H9 (cell line): ENCODE data around the gene RAB3B. TPM values are rescaled to one million over a fixed set of nuclear protein-coding genes. Genes with fewer than 3 reads are reported as not detected.

Experiments used
- DNase-seq: peaks from one replicate; pipeline ENCODE4 v3.0.0-alpha.2; 2017
- H2AFZ ChIP-seq: one replicate; pipeline ENCODE4 v1.6.1; 2013; ENCODE audit warnings: mild to moderate bottlenecking, low read length, control low read depth, moderate library complexity
- H2AK5ac ChIP-seq: 2 replicates; pipeline ENCODE4 v1.6.1; 2013; ENCODE audit warnings: low read length, control low read depth, mixed read lengths; ENCODE audit not compliant: insufficient read length
- H2BK120ac ChIP-seq: one replicate; pipeline ENCODE4 v1.6.1; 2013; ENCODE audit warnings: low read depth, mild to moderate bottlenecking, low read length, control low read depth, inconsistent platforms; ENCODE audit not compliant: poor library complexity, severe bottlenecking
- H2BK12ac ChIP-seq: 2 replicates; pipeline ENCODE4 v1.6.1; 2013; ENCODE audit warnings: low read length, control low read depth, mixed read lengths, low read depth; ENCODE audit not compliant: insufficient read length
- H2BK15ac ChIP-seq: 2 replicates; pipeline ENCODE4 v1.6.1; 2013; ENCODE audit warnings: low read depth, low read length, control low read depth
- H2BK20ac ChIP-seq: one replicate; pipeline ENCODE4 v1.6.1; 2013; ENCODE audit warnings: low read depth, mild to moderate bottlenecking, low read length, control low read depth, inconsistent platforms; ENCODE audit not compliant: poor library complexity, severe bottlenecking
- H2BK5ac ChIP-seq: 2 replicates; pipeline ENCODE4 v1.6.1; 2013; ENCODE audit warnings: low read length, control low read depth, mixed read lengths; ENCODE audit not compliant: insufficient read length
- H3K14ac ChIP-seq: 2 replicates; pipeline ENCODE4 v1.6.1; 2013; ENCODE audit warnings: low read length, control low read depth; ENCODE audit not compliant: insufficient read depth
- H3K18ac ChIP-seq: 2 replicates; pipeline ENCODE4 v1.6.1; 2013; ENCODE audit warnings: low read depth, mild to moderate bottlenecking, mixed read lengths, low read length, control low read depth; ENCODE audit not compliant: insufficient read length
- H3K23ac ChIP-seq: 2 replicates; pipeline ENCODE4 v1.6.1; 2013; ENCODE audit warnings: low read length, control low read depth, mixed read lengths, low read depth; ENCODE audit not compliant: insufficient read length
- H3K23me2 ChIP-seq: 2 replicates; pipeline ENCODE4 v1.6.1; 2013; ENCODE audit warnings: low read depth, mild to moderate bottlenecking, mixed read lengths, low read length, control low read depth; ENCODE audit not compliant: insufficient read length, poor library complexity, severe bottlenecking
- H3K27ac ChIP-seq: 2 replicates; pipeline ENCODE4 v1.5.1; 2013; ENCODE audit warnings: low read length, control low read depth, mixed read lengths, low read depth; ENCODE audit not compliant: insufficient read length
- H3K27me3 ChIP-seq: 2 replicates; pipeline ENCODE4 v1.6.1; 2013; ENCODE audit warnings: low read length, control low read depth, inconsistent platforms; ENCODE audit not compliant: insufficient read depth
- H3K4ac ChIP-seq: 2 replicates; pipeline ENCODE4 v1.6.1; 2013; ENCODE audit warnings: low read depth, mild to moderate bottlenecking, control low read depth, inconsistent platforms, low read length, moderate library complexity
- H3K4me1 ChIP-seq: 2 replicates; pipeline ENCODE4 v1.6.1; 2013; ENCODE audit warnings: low read length, control low read depth, inconsistent platforms; ENCODE audit not compliant: insufficient read depth
- H3K4me2 ChIP-seq: 2 replicates; pipeline ENCODE4 v1.6.1; 2013; ENCODE audit warnings: low read length, control low read depth, mixed read lengths; ENCODE audit not compliant: insufficient read length, insufficient read depth
- H3K56ac ChIP-seq: 2 replicates; pipeline ENCODE4 v1.6.1; 2013; ENCODE audit warnings: low read depth, mild to moderate bottlenecking, mixed read lengths, low read length, control low read depth; ENCODE audit not compliant: insufficient read length
- H3K79me1 ChIP-seq: 2 replicates; pipeline ENCODE4 v1.6.1; 2013; ENCODE audit warnings: low read depth, mild to moderate bottlenecking, moderate library complexity, low read length, control low read depth, inconsistent platforms; ENCODE audit not compliant: insufficient read depth, poor library complexity, severe bottlenecking
- H3K79me2 ChIP-seq: 2 replicates; pipeline ENCODE4 v1.6.1; 2013; ENCODE audit warnings: low read length, control low read depth, inconsistent platforms; ENCODE audit not compliant: insufficient read depth
- H3K9ac ChIP-seq: 2 replicates; pipeline ENCODE4 v1.6.1; 2013; ENCODE audit warnings: low read length, control low read depth, mixed read lengths; ENCODE audit not compliant: insufficient read length; ENCODE audit errors: extremely low read depth
- H3K9me3 ChIP-seq: one replicate; pipeline ENCODE4 v1.6.1; 2013; ENCODE audit warnings: low read depth, low read length, inconsistent platforms; ENCODE audit not compliant: control insufficient read depth
- H3T11ph ChIP-seq: one replicate; pipeline ENCODE4 v1.6.1; 2013; ENCODE audit warnings: mild to moderate bottlenecking, low read length, control low read depth, inconsistent platforms
- H4K20me1 ChIP-seq: one replicate; pipeline ENCODE4 v1.6.1; 2013; ENCODE audit not compliant: control insufficient read depth, insufficient read length, insufficient read depth
- H4K5ac ChIP-seq: 2 replicates; pipeline ENCODE4 v1.6.1; 2013; ENCODE audit warnings: low read depth, mild to moderate bottlenecking, mixed read lengths, low read length, control low read depth; ENCODE audit not compliant: insufficient read length
- H4K8ac ChIP-seq: replicated peaks from 2 replicates; pipeline ENCODE4 v1.6.1; 2013; ENCODE audit warnings: low read length, control low read depth, mixed read lengths, low read depth; ENCODE audit not compliant: insufficient read length
- H4K91ac ChIP-seq: 2 replicates; pipeline ENCODE4 v1.6.1; 2013; ENCODE audit warnings: low read depth, mild to moderate bottlenecking, moderate library complexity, mixed read lengths, low read length, control low read depth; ENCODE audit not compliant: insufficient read length
- H3K27ac Mint-ChIP-seq, 3 experiments: 2 replicates in 2 of 3; 3 replicates in 1 of 3; pipeline ENCODE4 v1.8.0; 2020 to 2021; ENCODE audit warnings: mixed read lengths in 3 of 3, mild to moderate bottlenecking in 1 of 3, moderate library complexity in 1 of 3
- H3K27me3 Mint-ChIP-seq: 2 replicates; pipeline ENCODE4 v1.8.0; 2021; ENCODE audit warnings: low read depth, mild to moderate bottlenecking, moderate library complexity, mixed read lengths
- H3K36me3 Mint-ChIP-seq, 3 experiments: 2 replicates in 2 of 3; 3 replicates in 1 of 3; pipeline ENCODE4 v1.8.0; 2020 to 2021; ENCODE audit warnings: low read depth in 3 of 3, mixed read lengths in 3 of 3; ENCODE audit not compliant: insufficient read depth in 1 of 3
- H3K4me1 Mint-ChIP-seq, 2 experiments: 2 replicates each; pipeline ENCODE4 v1.8.0; 2020; ENCODE audit warnings: mixed read lengths in 2 of 2
- H3K4me3 Mint-ChIP-seq, 2 experiments: 2 replicates in 1 of 2; 3 replicates in 1 of 2; pipeline ENCODE4 v1.8.0; 2020 to 2021; ENCODE audit warnings: mild to moderate bottlenecking in 2 of 2, mixed read lengths in 2 of 2, moderate library complexity in 1 of 2
- H3K9me3 Mint-ChIP-seq, 2 experiments: 2 replicates in 1 of 2; 3 replicates in 1 of 2; pipeline ENCODE4 v1.8.0; 2020; ENCODE audit warnings: mild to moderate bottlenecking in 2 of 2, mixed read lengths in 2 of 2, moderate library complexity in 1 of 2
- CTCF ChIP-seq: fragments of 200-600 bp; sonication (generic); conservative IDR thresholded peaks from 3 replicates; pipeline ENCODE4 v1.8.0; 2021; ENCODE audit warnings: antibody characterized with exemption, mild to moderate bottlenecking
- WGBS: extraction: QIAGEN DNeasy Blood & Tissue Kit; methylation state at CpG from one replicate; pipeline ENCODE4 v1.1.7; 2013; ENCODE audit warnings: missing lambda C conversion rate, low lambda C conversion rate, mixed read lengths; ENCODE audit not compliant: insufficient read length; ENCODE audit errors: extremely low coverage; 5-methylcytosine and 5-hydroxymethylcytosine counted together
- total RNA-seq: library from RNA; stranded (reverse); gene quantifications from 2 replicates; pipeline ENCODE4 v1.2.1, GENCODE V29; 2021

The RAB3B gene
- total RNA-seq, 1 experiment from 2014 or later = 30.6 TPM

DNA sequence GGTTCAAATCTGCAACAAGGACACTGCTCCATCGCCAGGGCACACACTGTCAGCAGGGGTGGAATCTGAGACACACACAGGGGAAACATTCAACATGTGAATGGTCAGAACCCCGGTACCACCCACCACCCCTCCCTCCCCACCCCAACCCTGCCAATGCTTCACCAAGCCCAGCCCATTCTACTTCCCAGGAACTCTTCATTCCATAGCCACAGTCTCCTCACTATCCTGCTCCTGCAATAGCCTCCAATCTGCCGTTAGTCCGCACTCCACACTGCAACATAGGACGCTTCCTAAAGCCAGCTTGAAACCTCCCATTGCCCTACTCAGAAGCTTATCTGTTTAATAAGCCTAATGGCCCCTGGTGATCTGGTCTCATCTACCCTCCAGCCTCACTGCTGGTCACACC, 7.5 kb upstream of the RAB3B start:
- Histone ChIP-seq H3T11ph (no peak overlapping the region), H4K20me1 (no peaks in the 10 kb centered on the region), H2BK15ac (no peak overlapping the region), H3K9ac (no peak overlapping the region), H3K4ac (no peak overlapping the region), H2AFZ (no peak overlapping the region), H3K4me1 (peaks cover 2% of the 10 kb centered on the region; the same call in 1 of the 2 replicates), H3K14ac (no peak overlapping the region), H3K79me1 (no peaks in the 10 kb centered on the region), H3K23ac (no peak overlapping the region), H3K79me2 (no peaks in the 10 kb centered on the region), H4K91ac (no peak overlapping the region), H2BK5ac (no peak overlapping the region), H2BK12ac (no peak overlapping the region), H3K56ac (no peak overlapping the region), H2BK120ac (no peak overlapping the region), H2BK20ac (no peak overlapping the region), H3K27me3 (no peaks in the 10 kb centered on the region), H2AK5ac (no peak overlapping the region), H3K18ac (no peak overlapping the region), H3K9me3 (no peaks in the 10 kb centered on the region), H3K27ac (no peak overlapping the region), H3K23me2 (no peaks in the 10 kb centered on the region), H4K5ac (no peak overlapping the region), H4K8ac (no peak overlapping the region), H3K4me2 (peak overlapping the region; percentile 26)
- no CpG with 5 or more reads among the region's 5 CpGs for WGBS
- peaks cover 12 to 18% of the 10 kb centered on the region in 2 experiments for H3K4me1 Mint-ChIP-seq
- H3K9me3 Mint-ChIP-seq = no peaks in the 10 kb centered on the region
- no peaks in the 10 kb centered on the region for H3K36me3 Mint-ChIP-seq
- peak overlapping the region in 1 of 2 experiments; percentile 33; a peak in 1 of 5 replicates for H3K4me3 Mint-ChIP-seq
- H3K27me3 Mint-ChIP-seq = peaks cover 4% of the 10 kb centered on the region
- peak; percentile 65 for DNase-seq
- no peak for TF ChIP-seq CTCF
- peak overlapping the region in 1 of 3 experiments; percentile 7; a peak in 1 of 7 replicates for H3K27ac Mint-ChIP-seq
